AG09319 (cell line): ENCODE measurements around the gene GTF2E1.
"Not testable (repeated sequence)": the region's sequence is repeated elsewhere in the genome, so short reads cannot be mapped to it uniquely, and the experiment has no call there.

Experiments
- DNase-seq: peaks from one replicate; pipeline ENCODE4 v3.0.0-alpha.2; 2010; ENCODE audit warnings: low read depth; ENCODE audit errors: extremely low read depth
- TF ChIP-seq, protein P1 (sequence below): IDR thresholded peaks from 2 replicates; pipeline ENCODE4 v1.5.1; 2011; ENCODE audit warnings: low read depth, mild to moderate bottlenecking, inconsistent platforms, low read length, moderate library complexity

GTF2E1 gene

DNA sequence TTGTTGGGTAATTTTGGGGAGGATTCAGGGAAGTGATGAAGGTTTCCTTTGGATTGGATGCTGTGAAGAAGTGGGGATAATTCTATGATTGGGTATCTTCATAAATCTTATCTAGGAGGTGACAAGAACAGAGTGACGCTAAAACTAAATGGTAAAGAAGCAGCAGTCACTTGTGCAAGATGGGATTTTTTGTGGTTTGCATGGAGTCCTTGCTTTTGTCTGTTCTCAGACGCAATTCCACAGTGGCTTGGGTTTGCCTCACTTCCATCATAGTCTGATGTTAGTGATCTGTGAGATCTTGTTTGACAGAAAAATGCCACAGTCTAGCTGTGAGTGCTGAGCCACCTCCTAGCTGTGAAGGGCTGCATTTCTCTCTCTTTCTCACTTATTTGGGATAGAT is 26.9 kb downstream of the GTF2E1 start:
- DNase-seq: no peak
- TF ChIP-seq, protein P1, sequence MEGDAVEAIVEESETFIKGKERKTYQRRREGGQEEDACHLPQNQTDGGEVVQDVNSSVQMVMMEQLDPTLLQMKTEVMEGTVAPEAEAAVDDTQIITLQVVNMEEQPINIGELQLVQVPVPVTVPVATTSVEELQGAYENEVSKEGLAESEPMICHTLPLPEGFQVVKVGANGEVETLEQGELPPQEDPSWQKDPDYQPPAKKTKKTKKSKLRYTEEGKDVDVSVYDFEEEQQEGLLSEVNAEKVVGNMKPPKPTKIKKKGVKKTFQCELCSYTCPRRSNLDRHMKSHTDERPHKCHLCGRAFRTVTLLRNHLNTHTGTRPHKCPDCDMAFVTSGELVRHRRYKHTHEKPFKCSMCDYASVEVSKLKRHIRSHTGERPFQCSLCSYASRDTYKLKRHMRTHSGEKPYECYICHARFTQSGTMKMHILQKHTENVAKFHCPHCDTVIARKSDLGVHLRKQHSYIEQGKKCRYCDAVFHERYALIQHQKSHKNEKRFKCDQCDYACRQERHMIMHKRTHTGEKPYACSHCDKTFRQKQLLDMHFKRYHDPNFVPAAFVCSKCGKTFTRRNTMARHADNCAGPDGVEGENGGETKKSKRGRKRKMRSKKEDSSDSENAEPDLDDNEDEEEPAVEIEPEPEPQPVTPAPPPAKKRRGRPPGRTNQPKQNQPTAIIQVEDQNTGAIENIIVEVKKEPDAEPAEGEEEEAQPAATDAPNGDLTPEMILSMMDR: no peak

DNA sequence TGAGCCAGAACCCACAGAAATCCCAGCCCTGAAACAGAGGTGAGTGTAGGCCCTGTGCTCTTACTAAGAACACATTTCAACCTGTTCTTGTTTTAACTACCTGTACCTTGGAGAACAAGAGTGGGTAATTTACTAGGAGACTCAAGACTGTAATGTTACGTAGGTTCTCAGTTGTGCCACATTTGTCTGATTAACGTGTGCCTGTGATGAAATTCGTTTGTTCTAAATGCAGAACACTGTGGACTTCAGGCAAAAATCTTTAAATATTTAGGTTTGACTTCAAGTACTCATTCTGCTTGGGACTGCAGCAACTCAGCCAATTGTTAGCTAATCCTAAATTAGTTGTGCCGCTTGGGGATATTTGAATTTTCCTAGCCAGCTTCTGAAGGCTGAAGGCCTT is 28.3 kb downstream of the GTF2E1 start:
- TF ChIP-seq, protein P1: no peak
- no peak for DNase-seq

- DNase-seq: no peak
- TF ChIP-seq, protein P1: no peak
These were observed 29.5 kb downstream of the GTF2E1 start for GRCh38 chr3:120772081-120772480.

DNA sequence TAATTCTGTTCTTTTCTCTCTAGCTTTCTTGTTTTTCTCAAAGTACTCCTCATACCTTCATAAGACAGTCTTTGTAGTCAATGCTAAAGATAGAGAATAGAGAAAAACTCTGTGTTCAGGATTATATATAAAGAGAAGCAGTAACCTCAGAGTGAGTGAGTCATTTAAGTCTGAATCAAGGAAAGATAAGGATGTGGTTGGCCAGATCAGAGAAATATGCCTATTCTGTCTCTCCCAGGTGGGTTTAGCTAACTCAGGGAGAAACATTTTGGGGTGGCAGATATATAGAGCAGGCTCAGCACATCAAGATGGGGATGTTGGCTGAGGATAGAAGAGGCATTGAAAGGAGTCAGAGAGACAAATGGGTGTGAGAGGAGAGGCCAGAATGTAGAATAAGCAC is 31.4 kb downstream of the GTF2E1 start:
- TF ChIP-seq, protein P1: no peak

GRCh38 chr3:120775411-120775810 is 32.9 kb downstream of the GTF2E1 start:
- no peak for DNase-seq
- TF ChIP-seq, protein P1: no peak

More for the DNA sequence above, 31.4 kb downstream of the GTF2E1 start:
- no peak for DNase-seq

GRCh38 chr3:120778776-120779175 is 36.2 kb downstream of the GTF2E1 start:
- no peak for DNase-seq

DNA sequence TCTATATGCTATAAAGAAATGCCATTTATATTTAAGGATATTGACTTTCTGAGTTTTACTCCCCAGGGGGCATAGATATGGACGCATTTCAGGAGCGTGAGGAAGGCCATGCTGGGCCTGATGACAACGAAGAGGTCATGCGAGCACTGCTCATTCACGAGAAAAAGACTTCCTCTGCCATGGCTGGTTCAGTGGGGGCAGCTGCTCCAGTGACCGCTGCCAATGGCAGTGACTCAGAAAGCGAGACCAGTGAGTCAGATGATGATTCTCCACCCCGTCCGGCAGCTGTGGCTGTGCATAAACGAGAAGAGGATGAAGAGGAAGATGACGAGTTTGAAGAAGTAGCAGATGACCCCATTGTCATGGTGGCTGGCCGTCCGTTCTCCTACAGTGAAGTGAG is 38.4 kb downstream of the GTF2E1 start:
- TF ChIP-seq, protein P1: no peak
- no peak for DNase-seq

More at GRCh38 chr3:120778776-120779175, 36.2 kb downstream of the GTF2E1 start:
- TF ChIP-seq, protein P1: no peak

DNA sequence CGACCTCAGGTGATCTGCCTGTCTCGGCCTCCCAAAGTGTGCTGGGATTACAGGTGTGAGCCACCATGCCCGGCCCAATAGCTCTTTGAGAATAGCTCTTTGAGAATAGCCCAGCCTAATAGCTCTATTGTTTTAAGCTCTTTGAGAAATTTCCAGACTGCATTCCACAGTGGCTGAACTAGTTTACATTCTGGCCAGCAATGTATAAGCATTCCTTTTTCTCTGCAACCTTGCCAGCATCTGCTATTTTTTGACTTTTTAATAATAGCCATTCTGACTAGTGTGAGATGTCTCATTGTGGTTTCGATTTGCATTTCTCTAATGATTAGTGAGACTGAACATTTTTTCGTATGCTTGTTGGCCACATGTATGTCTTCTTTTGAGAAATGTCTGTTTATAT is 43.3 kb downstream of the GTF2E1 start:
- DNase-seq: not testable (repeated sequence)
